Ishikawa (cell line): ENCODE measurements around the gene FADS2.

Experiments
- CREB1 ChIP-seq: IDR thresholded peaks from 2 replicates; pipeline ENCODE4 v1.6.1; 2012; ENCODE audit warnings: low read depth
- TF ChIP-seq, protein P1 (sequence below): IDR thresholded peaks from 2 replicates; pipeline ENCODE4 v1.6.1; 2012; ENCODE audit warnings: low read depth, mild to moderate bottlenecking

DNA sequence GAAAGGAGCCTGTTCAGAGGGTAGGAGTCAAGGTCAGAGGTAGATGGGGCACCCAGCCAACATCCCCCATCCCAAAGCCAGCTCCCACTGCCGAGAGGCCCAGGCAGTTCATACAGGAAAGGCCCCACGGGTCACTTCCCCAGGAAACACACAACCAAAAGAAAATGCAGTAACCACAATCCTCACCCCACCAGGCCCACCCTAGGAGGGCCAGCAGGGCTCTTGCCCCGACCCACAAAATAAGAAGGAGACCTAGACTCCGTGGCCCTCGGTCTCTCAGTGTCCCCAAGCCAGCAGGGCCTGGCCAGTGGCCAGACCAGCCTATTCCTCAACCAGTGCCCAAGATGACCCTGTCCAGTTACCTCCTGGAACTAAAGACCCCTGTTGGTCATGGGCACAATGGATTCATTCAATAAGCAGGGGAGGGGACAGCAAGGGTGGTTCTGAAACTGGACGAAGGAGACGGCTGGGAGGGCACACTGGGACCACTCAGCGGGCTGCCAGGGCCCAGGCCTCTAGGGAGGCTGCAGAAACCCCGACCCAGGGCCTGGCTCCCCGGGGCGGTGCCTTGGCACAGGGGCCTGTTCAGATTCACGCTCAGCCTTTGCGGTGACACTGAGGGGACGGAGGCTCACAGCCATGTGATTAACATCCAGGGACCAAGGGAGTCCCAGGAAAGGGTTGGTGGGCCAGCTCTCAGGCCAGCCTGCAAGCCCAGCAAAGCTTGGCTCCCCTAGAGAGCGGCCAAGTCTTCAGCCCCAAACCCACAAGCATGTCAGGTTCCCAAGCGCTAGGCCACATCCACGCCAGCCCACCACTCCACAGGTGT, 83.8 kb downstream of the FADS2 start:
- TF ChIP-seq CREB1: no peak
- TF ChIP-seq, protein P1, sequence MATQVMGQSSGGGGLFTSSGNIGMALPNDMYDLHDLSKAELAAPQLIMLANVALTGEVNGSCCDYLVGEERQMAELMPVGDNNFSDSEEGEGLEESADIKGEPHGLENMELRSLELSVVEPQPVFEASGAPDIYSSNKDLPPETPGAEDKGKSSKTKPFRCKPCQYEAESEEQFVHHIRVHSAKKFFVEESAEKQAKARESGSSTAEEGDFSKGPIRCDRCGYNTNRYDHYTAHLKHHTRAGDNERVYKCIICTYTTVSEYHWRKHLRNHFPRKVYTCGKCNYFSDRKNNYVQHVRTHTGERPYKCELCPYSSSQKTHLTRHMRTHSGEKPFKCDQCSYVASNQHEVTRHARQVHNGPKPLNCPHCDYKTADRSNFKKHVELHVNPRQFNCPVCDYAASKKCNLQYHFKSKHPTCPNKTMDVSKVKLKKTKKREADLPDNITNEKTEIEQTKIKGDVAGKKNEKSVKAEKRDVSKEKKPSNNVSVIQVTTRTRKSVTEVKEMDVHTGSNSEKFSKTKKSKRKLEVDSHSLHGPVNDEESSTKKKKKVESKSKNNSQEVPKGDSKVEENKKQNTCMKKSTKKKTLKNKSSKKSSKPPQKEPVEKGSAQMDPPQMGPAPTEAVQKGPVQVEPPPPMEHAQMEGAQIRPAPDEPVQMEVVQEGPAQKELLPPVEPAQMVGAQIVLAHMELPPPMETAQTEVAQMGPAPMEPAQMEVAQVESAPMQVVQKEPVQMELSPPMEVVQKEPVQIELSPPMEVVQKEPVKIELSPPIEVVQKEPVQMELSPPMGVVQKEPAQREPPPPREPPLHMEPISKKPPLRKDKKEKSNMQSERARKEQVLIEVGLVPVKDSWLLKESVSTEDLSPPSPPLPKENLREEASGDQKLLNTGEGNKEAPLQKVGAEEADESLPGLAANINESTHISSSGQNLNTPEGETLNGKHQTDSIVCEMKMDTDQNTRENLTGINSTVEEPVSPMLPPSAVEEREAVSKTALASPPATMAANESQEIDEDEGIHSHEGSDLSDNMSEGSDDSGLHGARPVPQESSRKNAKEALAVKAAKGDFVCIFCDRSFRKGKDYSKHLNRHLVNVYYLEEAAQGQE: no peak
